Mucosa of stomach (tissue), 1 donor: ENCODE data around the gene LPP.

Experiments
- H3K27me3 ChIP-seq: one replicate; pipeline ENCODE4 v1.7.0; 2013; ENCODE audit warnings: mild to moderate bottlenecking, low read length; ENCODE audit not compliant: control insufficient read depth, insufficient read depth
- H3K36me3 ChIP-seq: one replicate; pipeline ENCODE4 v1.7.0; 2013; ENCODE audit warnings: low read length; ENCODE audit not compliant: control insufficient read depth, insufficient read depth
- H3K4me1 ChIP-seq: one replicate; pipeline ENCODE4 v1.7.0; 2013; ENCODE audit warnings: mild to moderate bottlenecking, low read length; ENCODE audit not compliant: control insufficient read depth, insufficient read depth
- H3K4me3 ChIP-seq: one replicate; pipeline ENCODE4 v1.7.0; 2013; ENCODE audit warnings: low read length
- H3K9ac ChIP-seq: one replicate; pipeline ENCODE4 v1.7.0; 2013; ENCODE audit warnings: mild to moderate bottlenecking, low read length, moderate library complexity
- H3K9me3 ChIP-seq: one replicate; pipeline ENCODE4 v1.7.0; 2013; ENCODE audit warnings: mild to moderate bottlenecking, low read length, moderate library complexity; ENCODE audit not compliant: control insufficient read depth
- donor health status: Pancreatic carcinoma.

The LPP gene

GRCh38 chr3:188546835-188547670, 393.1 kb downstream of the LPP start:
- Histone ChIP-seq H3K27me3 (no peaks in the 10 kb centered on the region), H3K4me1 (no peaks in the 10 kb centered on the region), H3K36me3 (no peaks in the 10 kb centered on the region), H3K9ac (no peak overlapping the region), H3K9me3 (no peaks in the 10 kb centered on the region), H3K4me3 (no peak overlapping the region)

DNA sequence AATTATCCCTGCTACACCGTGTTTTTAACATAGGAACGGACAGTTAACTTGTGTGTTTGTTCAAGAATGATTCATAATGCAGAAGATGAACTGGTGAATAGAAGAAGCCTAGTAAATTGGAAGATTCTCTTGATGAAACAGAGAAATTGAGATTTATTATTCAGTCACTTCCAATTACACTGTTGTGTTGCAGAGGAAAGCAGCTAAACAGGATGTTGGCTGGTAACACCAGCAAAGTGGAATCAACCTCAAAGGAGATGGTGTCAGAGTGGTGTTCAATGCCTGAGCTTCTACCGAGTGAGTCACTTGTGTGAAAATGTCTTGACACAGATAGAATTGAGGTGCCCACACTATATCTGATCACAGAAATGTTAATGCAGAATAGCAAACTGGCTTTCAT, 399.6 kb downstream of the LPP start:
- H3K9me3 ChIP-seq, result no peaks in the 10 kb centered on the region
- no peak overlapping the region for H3K9ac ChIP-seq
- no peaks in the 10 kb centered on the region for H3K27me3 ChIP-seq
- H3K4me1 ChIP-seq, result peaks cover 3% of the 10 kb centered on the region
- H3K36me3 ChIP-seq, result no peaks in the 10 kb centered on the region
- H3K4me3 ChIP-seq, result no peak overlapping the region

- H3K9me3 ChIP-seq, result no peaks in the 10 kb centered on the region
- H3K36me3 ChIP-seq, result no peaks in the 10 kb centered on the region
- peaks cover 3% of the 10 kb centered on the region for H3K4me1 ChIP-seq
- no peaks in the 10 kb centered on the region for H3K27me3 ChIP-seq
- no peak overlapping the region for H3K4me3 ChIP-seq
- no peak overlapping the region for H3K9ac ChIP-seq
Measured at GRCh38 chr3:188554404-188554803, 400.4 kb downstream of the LPP start.

- no peaks in the 10 kb centered on the region for H3K27me3 ChIP-seq
- no peaks in the 10 kb centered on the region for H3K36me3 ChIP-seq
- H3K4me1 ChIP-seq, result peaks cover 3% of the 10 kb centered on the region
- H3K9ac ChIP-seq, result no peak overlapping the region
- H3K9me3 ChIP-seq, result no peaks in the 10 kb centered on the region
- H3K4me3 ChIP-seq, result no peak overlapping the region
Measured at GRCh38 chr3:188557235-188557634, 403.3 kb downstream of the LPP start.

- Histone ChIP-seq H3K4me1 (no peaks in the 10 kb centered on the region), H3K9me3 (no peaks in the 10 kb centered on the region), H3K9ac (no peak overlapping the region)
Measured at GRCh38 chr3:188558343-188559071, 404.6 kb downstream of the LPP start.

DNA sequence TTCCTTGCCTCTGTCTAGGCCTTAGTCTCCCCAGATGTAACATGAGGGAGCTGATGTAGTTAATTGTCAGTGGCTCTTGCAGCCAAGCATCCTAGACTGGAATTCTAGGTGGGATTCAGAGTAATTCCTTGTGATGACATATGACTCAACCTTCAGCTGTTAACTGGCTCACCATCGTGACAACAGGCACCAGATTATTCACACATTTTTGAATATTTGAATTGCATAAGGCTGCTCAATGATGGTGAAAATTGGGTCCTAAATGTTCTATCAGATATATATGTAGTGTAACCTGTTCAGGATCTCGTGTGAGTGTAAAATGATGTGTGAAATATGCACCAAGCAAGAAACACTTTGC, 405.1 kb downstream of the LPP start:
- no peak overlapping the region for H3K4me3 ChIP-seq
- no peaks in the 10 kb centered on the region for H3K36me3 ChIP-seq
- H3K9ac ChIP-seq, result no peak overlapping the region
- no peaks in the 10 kb centered on the region for H3K27me3 ChIP-seq
- no peaks in the 10 kb centered on the region for H3K9me3 ChIP-seq
- H3K4me1 ChIP-seq, result no peaks in the 10 kb centered on the region

More at GRCh38 chr3:188558343-188559071, 404.6 kb downstream of the LPP start:
- no peaks in the 10 kb centered on the region for H3K27me3 ChIP-seq
- no peak overlapping the region for H3K4me3 ChIP-seq
- H3K36me3 ChIP-seq, result no peaks in the 10 kb centered on the region

- Histone ChIP-seq H3K9ac (no peak overlapping the region), H3K36me3 (no peaks in the 10 kb centered on the region), H3K9me3 (no peaks in the 10 kb centered on the region), H3K4me3 (no peak overlapping the region), H3K27me3 (no peaks in the 10 kb centered on the region), H3K4me1 (peaks cover 4% of the 10 kb centered on the region)
Measured at GRCh38 chr3:188559856-188560255, 405.9 kb downstream of the LPP start.

DNA sequence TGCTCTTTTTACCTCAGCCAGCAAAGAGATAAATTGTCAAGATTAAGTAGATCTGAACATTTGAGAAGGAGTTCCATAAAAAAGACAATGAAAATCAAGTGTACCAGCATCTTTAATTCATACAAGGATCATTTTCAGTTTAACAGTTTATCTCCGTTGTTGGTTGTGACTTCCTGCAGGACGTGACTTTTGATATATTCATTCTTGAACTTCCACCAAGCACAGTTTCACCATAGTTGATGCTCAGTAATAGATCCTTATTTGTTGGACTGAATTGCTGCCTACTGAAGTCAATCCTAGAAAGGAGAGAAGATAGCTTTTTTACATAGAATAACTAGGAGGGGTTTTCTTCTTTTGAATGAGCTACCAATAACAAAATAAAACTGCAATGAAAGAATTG, 408.2 kb downstream of the LPP start:
- no peaks in the 10 kb centered on the region for H3K27me3 ChIP-seq
- peaks cover 8% of the 10 kb centered on the region for H3K4me1 ChIP-seq
- no peak overlapping the region for H3K9ac ChIP-seq
- H3K9me3 ChIP-seq, result no peaks in the 10 kb centered on the region
- no peak overlapping the region for H3K4me3 ChIP-seq
- no peaks in the 10 kb centered on the region for H3K36me3 ChIP-seq

DNA sequence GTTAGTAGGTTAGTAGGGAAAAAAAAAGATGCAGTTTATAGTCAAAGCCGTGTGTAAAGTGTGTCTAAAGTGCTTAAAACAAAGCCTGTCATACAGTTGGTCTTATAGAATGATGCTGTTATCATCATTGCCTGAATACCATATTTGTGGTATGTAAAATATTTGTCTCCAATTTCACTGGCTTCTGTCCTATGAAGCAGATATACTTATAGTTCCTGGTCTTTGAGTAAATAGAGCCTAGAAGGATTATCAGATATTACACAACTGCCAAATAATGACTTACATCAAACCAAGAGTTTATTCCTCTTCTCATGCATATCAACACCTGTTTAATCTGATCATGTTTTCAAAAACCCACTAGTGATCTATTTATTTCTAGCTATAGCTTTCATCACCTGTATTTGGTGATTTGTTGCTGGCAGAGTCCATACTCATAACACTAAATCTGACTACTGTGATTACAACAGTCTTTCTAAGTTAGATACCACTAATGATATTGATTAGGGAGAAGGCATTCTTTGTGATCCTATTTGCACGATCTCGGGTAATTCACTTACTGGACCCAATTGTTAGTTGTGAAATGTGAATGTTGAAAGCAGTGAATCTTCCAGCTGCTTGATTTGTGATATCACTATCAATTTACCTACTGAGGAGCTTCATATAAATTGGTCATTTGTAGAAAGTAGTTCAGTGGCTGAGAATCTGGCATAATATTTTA, 413.7 kb downstream of the LPP start:
- Histone ChIP-seq H3K9ac (no peak overlapping the region), H3K4me3 (no peak overlapping the region), H3K4me1 (peaks cover 8% of the 10 kb centered on the region), H3K36me3 (no peaks in the 10 kb centered on the region), H3K27me3 (no peaks in the 10 kb centered on the region), H3K9me3 (no peaks in the 10 kb centered on the region)

DNA sequence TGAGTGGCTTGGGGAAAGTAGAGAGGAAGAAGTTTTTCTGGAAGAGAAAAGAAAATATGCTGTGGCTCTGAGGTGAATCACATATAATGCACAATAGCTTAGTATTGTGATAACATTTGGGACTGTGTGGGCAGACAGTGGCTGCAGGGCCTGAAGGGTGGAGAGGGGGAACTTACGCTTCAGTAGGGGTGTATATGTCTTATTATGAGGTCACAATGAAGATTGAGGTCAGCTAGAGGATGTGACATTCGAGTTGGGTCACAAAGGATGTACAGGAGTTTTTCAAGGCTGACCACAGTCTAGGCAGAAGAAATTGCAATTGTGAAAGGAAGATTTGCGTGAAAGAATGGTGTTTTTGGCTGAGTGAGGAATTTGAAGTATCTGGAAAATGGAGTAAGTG, 414.8 kb downstream of the LPP start:
- Histone ChIP-seq H3K36me3 (no peaks in the 10 kb centered on the region), H3K4me1 (peaks cover 8% of the 10 kb centered on the region), H3K9me3 (no peaks in the 10 kb centered on the region), H3K27me3 (no peaks in the 10 kb centered on the region), H3K9ac (no peak overlapping the region), H3K4me3 (no peak overlapping the region)

- no peaks in the 10 kb centered on the region for H3K4me1 ChIP-seq
- no peak overlapping the region for H3K4me3 ChIP-seq
- H3K36me3 ChIP-seq, result no peaks in the 10 kb centered on the region
- no peak overlapping the region for H3K9ac ChIP-seq
- no peaks in the 10 kb centered on the region for H3K9me3 ChIP-seq
- H3K27me3 ChIP-seq, result no peaks in the 10 kb centered on the region
Measured at GRCh38 chr3:188571531-188572095, 417.7 kb downstream of the LPP start.
